Measurements from ENCODE around the gene KRTAP10-5. TPM values are rescaled to one million over a fixed set of nuclear protein-coding genes. Genes with fewer than 3 reads are reported as not detected.
A peak's percentile ranks its signal among the peaks of the same experiment; 100 is the strongest.

The KRTAP10-5 gene
- total and polyA plus RNA-seq, 12 donors, result not detected

GRCh38 chr21:44544566-44544965, 35.8 kb downstream of the KRTAP10-5 start:
- DNase-seq (no peak), ATAC-seq (no peak)
- Histone ChIP-seq H3K36me3 (no peaks in the 10 kb centered on the region), H3K9me3 (peaks cover 0 to 58% (median 12%) of the 10 kb centered on the region in 11 donors), H3K4me1 (no peaks in the 10 kb centered on the region), H3K27me3 (peaks cover 0 to 50% (median 13%) of the 10 kb centered on the region in 7 donors), H3K27ac (no peak overlapping the region), H3K4me3 (no peak overlapping the region)
- intact Hi-C loops (cut with DNase I), result no loop called here
- WGBS, 2 donors, result 71 to 78% methylated on average over 3 of the region's 3 CpGs
- no peak for TF ChIP-seq CTCF (IDR thresholded peaks at IDR 0.05)

GRCh38 chr21:44542716-44543115, 37.7 kb downstream of the KRTAP10-5 start:
- intact Hi-C loops (cut with DNase I), result no loop called here

GRCh38 chr21:44540741-44541288, 39.6 kb downstream of the KRTAP10-5 start:
- Histone ChIP-seq H3K4me1 (no peaks in the 10 kb centered on the region), H3K36me3 (no peaks in the 10 kb centered on the region), H3K27me3 (peaks cover 0 to 39% (median 0%) of the 10 kb centered on the region in 7 donors), H3K4me3 (no peak overlapping the region), H3K9me3 (peaks cover 0 to 39% (median 5%) of the 10 kb centered on the region in 11 donors), H3K27ac (no peak overlapping the region)
- ATAC-seq (peak in 1 of 8 donors; percentile 44), DNase-seq (no peak)
- no peak for TF ChIP-seq CTCF (IDR thresholded peaks at IDR 0.05)
- WGBS, 2 donors, result 65% methylated on average over 11 of the region's 11 CpGs
- intact Hi-C loops (cut with DNase I), result no loop called here

More at GRCh38 chr21:44542716-44543115, 37.7 kb downstream of the KRTAP10-5 start:
- Histone ChIP-seq H3K4me3 (no peak overlapping the region), H3K27me3 (peaks cover 0 to 39% (median 0%) of the 10 kb centered on the region in 7 donors), H3K36me3 (no peaks in the 10 kb centered on the region), H3K9me3 (peaks cover 0 to 56% (median 12%) of the 10 kb centered on the region in 11 donors), H3K4me1 (no peaks in the 10 kb centered on the region), H3K27ac (no peak overlapping the region)
- WGBS, 2 donors, result 79% methylated on average over 1 of the region's 1 CpG
- TF ChIP-seq CTCF (IDR thresholded peaks at IDR 0.05), result no peak
- no peak for DNase-seq
- ATAC-seq, result no peak

GRCh38 chr21:44539991-44540666, 40.3 kb downstream of the KRTAP10-5 start, which contains the start of gene KRTAP10-1:
Gene KRTAP10-1 (minus strand): TSS chr21:44540195. CDS start chr21:44540150, 45 bp downstream.
- no peaks in the 10 kb centered on the region for H3K36me3 ChIP-seq
- DNase-seq (no peak), ATAC-seq (no peak)
- no peaks in the 10 kb centered on the region for H3K4me1 ChIP-seq
- peaks cover 0 to 39% (median 0%) of the 10 kb centered on the region in 7 donors for H3K27me3 ChIP-seq
- intact Hi-C loops (cut with DNase I), result no loop called here
- 77 to 84% methylated on average over 21 of the region's 21 CpGs for WGBS, 2 donors
- no peak within 1 kb of the TSS for H3K4me3 ChIP-seq
- H3K27ac ChIP-seq, result no peak within 1 kb of the TSS
- peaks cover 0 to 33% (median 5%) of the 10 kb centered on the region in 11 donors for H3K9me3 ChIP-seq
- TF ChIP-seq CTCF (IDR thresholded peaks at IDR 0.05), result no peak

All from heart right ventricle (tissue), 16 donors.